Prostate gland (tissue), 1 donor: ENCODE data around the gene TMPRSS11E.

Source experiments
- POLR2A ChIP-seq: fragments of 450-650 bp; IDR thresholded peaks from one replicate; pipeline ENCODE4 v1.6.1; 2016; ENCODE audit warnings: antibody characterized with exemption, mild to moderate bottlenecking
- POLR2AphosphoS5 ChIP-seq: sonication (generic); formaldehyde crosslinking; IDR thresholded peaks from one replicate; pipeline ENCODE4 v1.6.1; 2017; ENCODE audit warnings: antibody characterized with exemption

DNA sequence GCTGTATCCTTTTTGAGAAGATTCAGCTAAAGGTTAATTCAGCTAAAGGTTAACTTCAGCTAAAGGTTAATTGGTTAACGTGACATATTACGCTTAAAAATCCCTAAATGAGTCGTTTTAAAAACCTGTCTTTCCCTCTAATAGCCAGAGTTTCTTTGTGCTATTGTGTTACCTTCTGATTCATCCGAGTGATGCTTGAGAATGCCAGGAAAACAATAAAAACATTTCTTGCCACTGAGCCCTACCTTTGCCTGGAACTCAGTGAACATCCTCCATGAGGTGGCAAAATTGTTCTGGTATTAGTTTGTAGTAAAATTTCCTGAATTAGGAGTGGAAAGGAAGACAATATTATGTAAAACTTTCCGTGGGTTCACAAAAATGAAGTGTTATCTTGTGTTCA, 13.7 kb upstream of the TMPRSS11E start:
- TF ChIP-seq POLR2A, result no peak
- TF ChIP-seq POLR2AphosphoS5, result no peak
